ENCODE results near the gene PTCHD1. TPM values are rescaled to one million over a fixed set of nuclear protein-coding genes. Genes with fewer than 3 reads are reported as not detected.

The PTCHD1 gene
- total and polyA plus RNA-seq, 4 donors, result under 0.01 to 0.02 (median under 0.01) TPM; not detected in 1

DNA sequence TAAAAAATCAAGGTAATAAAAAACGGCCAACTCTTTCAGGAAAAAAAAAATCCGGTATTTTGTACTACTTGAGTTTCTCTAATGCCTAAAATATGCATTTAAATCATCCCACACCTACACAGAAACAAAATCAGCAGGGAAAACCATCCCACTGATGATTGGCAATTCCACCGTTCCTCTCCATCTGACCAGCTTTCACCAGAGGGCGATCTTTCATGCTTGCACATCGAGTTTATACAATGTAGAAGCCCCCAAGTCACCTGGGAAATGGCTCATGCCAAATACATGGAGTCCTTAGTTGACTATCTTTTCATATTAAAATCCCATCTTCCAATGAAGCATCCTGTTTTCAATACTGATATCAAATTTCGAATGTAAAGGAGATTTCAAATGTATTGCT is 69.2 kb downstream of the PTCHD1 start:
- H3K9me3 ChIP-seq (ENCODE audit: control insufficient read depth in 4 of 4, low read length in 3 of 4), result no peaks in the 10 kb centered on the region
- H3K4me3 ChIP-seq (ENCODE audit: low read depth in 1 of 3, low read length in 3 of 3), result no peak overlapping the region
- H3K27ac ChIP-seq (ENCODE audit: low read depth in 1 of 2, low read length in 2 of 2), result no peak overlapping the region
- H3K27me3 ChIP-seq (ENCODE audit: control insufficient read depth in 4 of 4, insufficient read depth in 4 of 4, low read length in 3 of 4), result no peaks in the 10 kb centered on the region
- DNase-seq (ENCODE audit: low spot score), result no peak
- TF ChIP-seq NR2F2 (IDR thresholded peaks at IDR 0.05), result no peak
- TF ChIP-seq, protein P1, sequence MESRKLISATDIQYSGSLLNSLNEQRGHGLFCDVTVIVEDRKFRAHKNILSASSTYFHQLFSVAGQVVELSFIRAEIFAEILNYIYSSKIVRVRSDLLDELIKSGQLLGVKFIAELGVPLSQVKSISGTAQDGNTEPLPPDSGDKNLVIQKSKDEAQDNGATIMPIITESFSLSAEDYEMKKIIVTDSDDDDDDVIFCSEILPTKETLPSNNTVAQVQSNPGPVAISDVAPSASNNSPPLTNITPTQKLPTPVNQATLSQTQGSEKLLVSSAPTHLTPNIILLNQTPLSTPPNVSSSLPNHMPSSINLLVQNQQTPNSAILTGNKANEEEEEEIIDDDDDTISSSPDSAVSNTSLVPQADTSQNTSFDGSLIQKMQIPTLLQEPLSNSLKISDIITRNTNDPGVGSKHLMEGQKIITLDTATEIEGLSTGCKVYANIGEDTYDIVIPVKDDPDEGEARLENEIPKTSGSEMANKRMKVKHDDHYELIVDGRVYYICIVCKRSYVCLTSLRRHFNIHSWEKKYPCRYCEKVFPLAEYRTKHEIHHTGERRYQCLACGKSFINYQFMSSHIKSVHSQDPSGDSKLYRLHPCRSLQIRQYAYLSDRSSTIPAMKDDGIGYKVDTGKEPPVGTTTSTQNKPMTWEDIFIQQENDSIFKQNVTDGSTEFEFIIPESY (IDR thresholded peaks at IDR 0.05), result no peak
- TF ChIP-seq HNF4A (conservative IDR thresholded peaks at IDR 0.05), result no peak
- TF ChIP-seq SP1 (IDR thresholded peaks at IDR 0.05), result no peak
- TF ChIP-seq REST (IDR thresholded peaks at IDR 0.05), result no peak
- peak in 1 of 2 donors; percentile 32 for TF ChIP-seq RAD21 (IDR thresholded peaks at IDR 0.05)
- 55% methylated on average over 6 of the region's 6 CpGs for WGBS
- H3K4me1 ChIP-seq (ENCODE audit: control insufficient read depth in 4 of 4, insufficient read depth in 4 of 4, low read length in 3 of 4), result no peaks in the 10 kb centered on the region
- H3K36me3 ChIP-seq (ENCODE audit: control insufficient read depth in 4 of 4, insufficient read depth in 3 of 4, low read depth in 1 of 4, low read length in 3 of 4), result no peaks in the 10 kb centered on the region
- H3K9ac ChIP-seq (ENCODE audit: low read depth in 1 of 2, low read length in 2 of 2), result no peak overlapping the region

DNA sequence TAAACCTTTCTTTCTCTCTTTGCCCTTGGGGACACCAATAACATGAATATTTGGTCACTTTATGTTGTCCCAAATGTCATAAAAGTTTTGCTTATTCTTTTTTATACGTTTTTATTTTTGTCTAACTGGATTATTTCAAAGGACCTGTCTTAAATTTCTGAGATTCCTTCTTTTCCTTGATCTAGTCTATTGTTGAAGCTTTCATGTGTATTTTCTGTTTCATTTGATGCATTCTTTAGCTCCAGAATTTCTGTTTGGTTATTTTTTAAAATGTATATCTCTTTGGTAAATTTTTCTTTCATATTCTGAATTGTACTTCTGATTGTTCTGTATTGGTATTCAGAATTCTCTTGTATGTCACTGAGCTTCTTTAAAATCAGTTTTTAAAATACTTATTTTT is 88.3 kb downstream of the PTCHD1 start:
- TF ChIP-seq GABPA (IDR thresholded peaks at IDR 0.05 in 1 of 2, conservative IDR thresholded peaks at IDR 0.05 in 1 of 2) (no peak), JUND (IDR thresholded peaks at IDR 0.05) (no peak), RAD21 (IDR thresholded peaks at IDR 0.05) (no peak), MAX (IDR thresholded peaks at IDR 0.05) (no peak), HNF4G (IDR thresholded peaks at IDR 0.05) (no peak), SP1 (IDR thresholded peaks at IDR 0.05) (no peak), FOXA1 (IDR thresholded peaks at IDR 0.05) (no peak), REST (IDR thresholded peaks at IDR 0.05) (no peak), ATF3 (IDR thresholded peaks at IDR 0.05) (no peak), HNF4A (conservative IDR thresholded peaks at IDR 0.05) (no peak), RXRA (IDR thresholded peaks at IDR 0.05) (no peak), FOXA2 (IDR thresholded peaks at IDR 0.05) (no peak)
- TF ChIP-seq, protein P1 (IDR thresholded peaks at IDR 0.05), result no peak
- TF ChIP-seq, protein P2, sequence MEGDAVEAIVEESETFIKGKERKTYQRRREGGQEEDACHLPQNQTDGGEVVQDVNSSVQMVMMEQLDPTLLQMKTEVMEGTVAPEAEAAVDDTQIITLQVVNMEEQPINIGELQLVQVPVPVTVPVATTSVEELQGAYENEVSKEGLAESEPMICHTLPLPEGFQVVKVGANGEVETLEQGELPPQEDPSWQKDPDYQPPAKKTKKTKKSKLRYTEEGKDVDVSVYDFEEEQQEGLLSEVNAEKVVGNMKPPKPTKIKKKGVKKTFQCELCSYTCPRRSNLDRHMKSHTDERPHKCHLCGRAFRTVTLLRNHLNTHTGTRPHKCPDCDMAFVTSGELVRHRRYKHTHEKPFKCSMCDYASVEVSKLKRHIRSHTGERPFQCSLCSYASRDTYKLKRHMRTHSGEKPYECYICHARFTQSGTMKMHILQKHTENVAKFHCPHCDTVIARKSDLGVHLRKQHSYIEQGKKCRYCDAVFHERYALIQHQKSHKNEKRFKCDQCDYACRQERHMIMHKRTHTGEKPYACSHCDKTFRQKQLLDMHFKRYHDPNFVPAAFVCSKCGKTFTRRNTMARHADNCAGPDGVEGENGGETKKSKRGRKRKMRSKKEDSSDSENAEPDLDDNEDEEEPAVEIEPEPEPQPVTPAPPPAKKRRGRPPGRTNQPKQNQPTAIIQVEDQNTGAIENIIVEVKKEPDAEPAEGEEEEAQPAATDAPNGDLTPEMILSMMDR (IDR thresholded peaks at IDR 0.05; ENCODE audit: low read depth, low read length, missing input control), result no peak
- H3K4me3 ChIP-seq (ENCODE audit: low read depth in 1 of 3, low read length in 3 of 3), result no peak overlapping the region
- 64% methylated on average over 1 of the region's 1 CpG for WGBS
- H3K27ac ChIP-seq (ENCODE audit: low read depth in 1 of 2, low read length in 2 of 2), result no peak overlapping the region
- no peak for DNase-seq (ENCODE audit: low spot score)
- no peaks in the 10 kb centered on the region for H3K27me3 ChIP-seq (ENCODE audit: control insufficient read depth in 4 of 4, insufficient read depth in 4 of 4, low read length in 3 of 4)
- no peaks in the 10 kb centered on the region for H3K4me1 ChIP-seq (ENCODE audit: control insufficient read depth in 4 of 4, insufficient read depth in 4 of 4, low read length in 3 of 4)
- H3K9me3 ChIP-seq (ENCODE audit: control insufficient read depth in 4 of 4, low read length in 3 of 4), result peaks cover 0 to 9% (median 1%) of the 10 kb centered on the region in 4 donors
- no peak overlapping the region for H3K9ac ChIP-seq (ENCODE audit: low read depth in 1 of 2, low read length in 2 of 2)
- H3K36me3 ChIP-seq (ENCODE audit: control insufficient read depth in 4 of 4, insufficient read depth in 3 of 4, low read depth in 1 of 4, low read length in 3 of 4), result no peaks in the 10 kb centered on the region
